ENCODE results near the gene STX8.

STX8 gene

DNA sequence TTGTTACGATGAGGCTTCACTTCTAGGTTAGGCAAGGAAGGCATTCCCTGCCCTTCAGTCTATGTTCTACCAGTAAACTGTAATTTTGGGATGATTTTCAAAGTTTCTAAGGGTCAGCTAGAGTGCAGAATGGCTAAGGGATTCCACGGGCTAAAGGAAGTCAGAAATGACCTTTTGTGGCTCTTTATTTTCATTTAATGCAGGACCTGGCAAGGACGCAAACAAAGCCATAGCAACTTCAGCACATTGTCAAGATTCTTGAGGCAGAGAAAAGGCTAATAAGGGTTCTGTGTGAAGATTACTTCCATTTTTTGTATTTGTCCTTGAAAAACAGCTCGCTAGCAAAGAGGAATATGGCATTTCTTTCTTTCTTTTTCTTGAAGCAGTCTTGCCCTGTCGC, 76.6 kb downstream of the STX8 start:
- Histone ChIP-seq H2BK5ac (ENCODE audit: low read depth, low read length, poor library complexity, severe bottlenecking) (no peak overlapping the region), H3K79me1 (replicated peaks; ENCODE audit: low read length, poor library complexity, severe bottlenecking) (no peaks in the 10 kb centered on the region), H3K36me3 (ENCODE audit: control insufficient read depth in 1 of 2, insufficient read depth in 2 of 2, low read depth in 1 of 2, low read length in 2 of 2) (peaks cover 0 to 10% of the 10 kb centered on the region in 2 experiments), H4K8ac (ENCODE audit: low read length) (no peak overlapping the region), H3K4me1 (ENCODE audit: control insufficient read depth, insufficient read depth, low read depth, low read length) (no peaks in the 10 kb centered on the region), H3K4ac (ENCODE audit: low read depth in 1 of 2, low read length in 2 of 2) (no peak overlapping the region), H3K14ac (ENCODE audit: low read length in 2 of 2) (no peak overlapping the region), H3K9me3 (ENCODE audit: control insufficient read depth, low read length) (no peaks in the 10 kb centered on the region), H2AFZ (ENCODE audit: low read depth, low read length) (no peak overlapping the region), H4K91ac (ENCODE audit: low read length) (no peak overlapping the region), H3K27ac (ENCODE audit: low read length, poor library complexity, severe bottlenecking) (no peak overlapping the region), H3K27me3 (ENCODE audit: control insufficient read depth in 1 of 2, insufficient read depth in 1 of 2, low read length in 2 of 2) (no peaks in the 10 kb centered on the region), H3K4me2 (ENCODE audit: low read length, poor library complexity, severe bottlenecking) (no peak overlapping the region), H2BK120ac (ENCODE audit: low read depth, low read length) (no peak overlapping the region), H3K23ac (ENCODE audit: low read length in 2 of 2) (no peak overlapping the region), H2AK5ac (ENCODE audit: low read length, severe bottlenecking) (no peak overlapping the region), H3K4me3 (ENCODE audit: insufficient read depth in 1 of 2, low read depth in 1 of 2, low read length in 2 of 2) (no peak overlapping the region), H3K9ac (ENCODE audit: low read length) (no peak overlapping the region), H2BK12ac (ENCODE audit: low read length in 2 of 2) (no peak overlapping the region), H2BK15ac (ENCODE audit: low read depth, poor library complexity, severe bottlenecking) (no peak overlapping the region), H3K18ac (ENCODE audit: low read depth in 1 of 2, low read length in 2 of 2) (no peak overlapping the region)
- 93% methylated on average over 5 of the region's 5 CpGs for WGBS
- no peak for DNase-seq

DNA sequence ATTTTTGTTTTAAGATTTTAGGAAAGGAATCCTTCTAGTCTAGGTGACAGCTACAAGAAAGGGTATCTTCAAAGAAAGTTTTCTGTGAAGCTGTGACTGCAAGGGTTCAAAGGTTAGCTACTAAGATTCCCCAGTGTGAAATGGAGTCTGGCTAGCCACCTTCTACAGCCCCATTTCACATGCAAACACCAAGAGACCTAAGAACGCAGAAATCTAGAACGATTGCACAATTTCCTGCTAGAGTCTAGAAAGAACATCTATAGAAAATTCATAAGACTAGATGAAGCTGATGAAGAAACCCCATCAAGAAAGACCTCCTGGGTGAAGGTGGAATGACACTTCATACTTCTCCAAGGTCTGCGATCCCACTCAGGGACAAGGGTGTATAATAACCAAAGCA, 77.1 kb downstream of the STX8 start:
- H3K4ac ChIP-seq (ENCODE audit: low read depth in 1 of 2, low read length in 2 of 2), result no peak overlapping the region
- H3K79me1 ChIP-seq (replicated peaks; ENCODE audit: low read length, poor library complexity, severe bottlenecking), result no peaks in the 10 kb centered on the region
- H3K4me3 ChIP-seq (ENCODE audit: insufficient read depth in 1 of 2, low read depth in 1 of 2, low read length in 2 of 2), result no peak overlapping the region
- no peak overlapping the region for H2AFZ ChIP-seq (ENCODE audit: low read depth, low read length)
- H3K14ac ChIP-seq (ENCODE audit: low read length in 2 of 2), result no peak overlapping the region
- no peak overlapping the region for H3K18ac ChIP-seq (ENCODE audit: low read depth in 1 of 2, low read length in 2 of 2)
- WGBS, result 100% methylated on average over 3 of the region's 3 CpGs
- H3K27me3 ChIP-seq (ENCODE audit: control insufficient read depth in 1 of 2, insufficient read depth in 1 of 2, low read length in 2 of 2), result no peaks in the 10 kb centered on the region
- no peaks in the 10 kb centered on the region for H3K4me1 ChIP-seq (ENCODE audit: control insufficient read depth, insufficient read depth, low read depth, low read length)
- peaks cover 0 to 10% of the 10 kb centered on the region in 2 experiments for H3K36me3 ChIP-seq (ENCODE audit: control insufficient read depth in 1 of 2, insufficient read depth in 2 of 2, low read depth in 1 of 2, low read length in 2 of 2)
- no peaks in the 10 kb centered on the region for H3K9me3 ChIP-seq (ENCODE audit: control insufficient read depth, low read length)
- no peak overlapping the region for H2BK12ac ChIP-seq (ENCODE audit: low read length in 2 of 2)
- no peak overlapping the region for H3K27ac ChIP-seq (ENCODE audit: low read length, poor library complexity, severe bottlenecking)
- H2AK5ac ChIP-seq (ENCODE audit: low read length, severe bottlenecking), result no peak overlapping the region
- DNase-seq, result no peak
- H3K9ac ChIP-seq (ENCODE audit: low read length), result no peak overlapping the region
- no peak overlapping the region for H4K91ac ChIP-seq (ENCODE audit: low read length)
- H2BK120ac ChIP-seq (ENCODE audit: low read depth, low read length), result no peak overlapping the region
- H3K23ac ChIP-seq (ENCODE audit: low read length in 2 of 2), result no peak overlapping the region
- H2BK5ac ChIP-seq (ENCODE audit: low read depth, low read length, poor library complexity, severe bottlenecking), result no peak overlapping the region
- H2BK15ac ChIP-seq (ENCODE audit: low read depth, poor library complexity, severe bottlenecking), result no peak overlapping the region
- H4K8ac ChIP-seq (ENCODE audit: low read length), result no peak overlapping the region
- H3K4me2 ChIP-seq (ENCODE audit: low read length, poor library complexity, severe bottlenecking), result no peak overlapping the region

DNA sequence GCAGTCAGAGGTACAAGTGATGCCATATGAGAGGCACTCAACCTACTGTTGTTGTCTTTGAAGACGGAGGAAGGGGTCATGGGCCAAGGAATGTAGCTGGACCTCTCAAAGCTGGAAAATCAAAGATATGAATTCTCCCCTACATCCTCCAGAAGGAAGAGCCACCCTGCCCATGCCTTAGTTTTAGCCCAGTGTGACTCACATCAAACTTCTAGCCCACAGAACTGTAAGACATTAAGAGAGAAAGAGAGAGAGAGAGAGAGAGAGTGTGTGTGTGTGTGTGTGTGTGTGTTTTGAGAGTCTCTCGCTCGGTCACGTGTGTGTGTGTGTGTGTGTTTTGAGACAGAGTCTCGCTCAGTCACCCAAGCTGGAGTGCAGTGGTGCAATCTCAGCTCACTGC, 87.1 kb downstream of the STX8 start:
- H3K4me3 ChIP-seq (ENCODE audit: insufficient read depth in 1 of 2, low read depth in 1 of 2, low read length in 2 of 2), result no peak overlapping the region
- no peak overlapping the region for H3K23ac ChIP-seq (ENCODE audit: low read length in 2 of 2)
- no peak overlapping the region for H2BK12ac ChIP-seq (ENCODE audit: low read length in 2 of 2)
- H3K9ac ChIP-seq (ENCODE audit: low read length), result no peak overlapping the region
- no peak overlapping the region for H3K18ac ChIP-seq (ENCODE audit: low read depth in 1 of 2, low read length in 2 of 2)
- DNase-seq, result no peak
- no peak overlapping the region for H2AFZ ChIP-seq (ENCODE audit: low read depth, low read length)
- no peak overlapping the region for H2BK5ac ChIP-seq (ENCODE audit: low read depth, low read length, poor library complexity, severe bottlenecking)
- no peak overlapping the region for H2BK120ac ChIP-seq (ENCODE audit: low read depth, low read length)
- no peak overlapping the region for H3K4me2 ChIP-seq (ENCODE audit: low read length, poor library complexity, severe bottlenecking)
- no peak overlapping the region for H3K14ac ChIP-seq (ENCODE audit: low read length in 2 of 2)
- no peaks in the 10 kb centered on the region for H3K79me1 ChIP-seq (replicated peaks; ENCODE audit: low read length, poor library complexity, severe bottlenecking)
- 100% methylated on average over 1 of the region's 5 CpGs for WGBS
- no peak overlapping the region for H4K8ac ChIP-seq (ENCODE audit: low read length)
- H3K27me3 ChIP-seq (ENCODE audit: control insufficient read depth in 1 of 2, insufficient read depth in 1 of 2, low read length in 2 of 2), result no peaks in the 10 kb centered on the region
- H2BK15ac ChIP-seq (ENCODE audit: low read depth, poor library complexity, severe bottlenecking), result no peak overlapping the region
- H3K4ac ChIP-seq (ENCODE audit: low read depth in 1 of 2, low read length in 2 of 2), result no peak overlapping the region
- peaks cover 2% of the 10 kb centered on the region for H3K9me3 ChIP-seq (ENCODE audit: control insufficient read depth, low read length)
- H4K91ac ChIP-seq (ENCODE audit: low read length), result no peak overlapping the region
- no peak overlapping the region for H2AK5ac ChIP-seq (ENCODE audit: low read length, severe bottlenecking)
- H3K36me3 ChIP-seq (ENCODE audit: control insufficient read depth in 1 of 2, insufficient read depth in 2 of 2, low read depth in 1 of 2, low read length in 2 of 2), result peaks cover 5 to 12% of the 10 kb centered on the region in 2 experiments
- H3K4me1 ChIP-seq (ENCODE audit: control insufficient read depth, insufficient read depth, low read depth, low read length), result peaks cover 10% of the 10 kb centered on the region
- no peak overlapping the region for H3K27ac ChIP-seq (ENCODE audit: low read length, poor library complexity, severe bottlenecking)

DNA sequence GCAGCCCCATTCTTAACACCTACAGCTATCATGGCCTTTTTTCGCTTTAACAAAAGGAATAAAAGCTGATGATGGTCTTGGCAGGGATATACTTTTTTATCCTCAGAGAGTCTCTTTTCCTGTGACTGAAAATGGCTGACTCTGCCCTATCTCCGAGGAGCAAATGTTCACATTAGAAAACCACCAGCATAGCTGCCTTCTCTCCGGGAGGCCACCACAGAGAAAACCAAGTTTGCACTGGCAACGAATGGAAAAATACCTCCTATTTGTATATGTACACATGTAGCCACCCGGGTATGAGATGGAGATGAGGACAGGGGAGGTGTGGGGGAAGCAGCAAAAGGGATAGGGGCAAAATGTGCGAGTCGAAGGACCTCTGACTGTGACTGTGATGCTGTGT, 88.2 kb downstream of the STX8 start:
- Histone ChIP-seq H3K4me2 (ENCODE audit: low read length, poor library complexity, severe bottlenecking) (peak overlapping the region; percentile 8), H3K4me1 (ENCODE audit: control insufficient read depth, insufficient read depth, low read depth, low read length) (peaks cover 10% of the 10 kb centered on the region), H3K18ac (ENCODE audit: low read depth in 1 of 2, low read length in 2 of 2) (no peak overlapping the region), H3K9ac (ENCODE audit: low read length) (no peak overlapping the region), H3K36me3 (ENCODE audit: control insufficient read depth in 1 of 2, insufficient read depth in 2 of 2, low read depth in 1 of 2, low read length in 2 of 2) (peaks cover 7 to 12% of the 10 kb centered on the region in 2 experiments), H2BK12ac (ENCODE audit: low read length in 2 of 2) (no peak overlapping the region), H4K8ac (ENCODE audit: low read length) (no peak overlapping the region), H3K27me3 (ENCODE audit: control insufficient read depth in 1 of 2, insufficient read depth in 1 of 2, low read length in 2 of 2) (no peaks in the 10 kb centered on the region), H3K9me3 (ENCODE audit: control insufficient read depth, low read length) (peaks cover 2% of the 10 kb centered on the region), H3K27ac (ENCODE audit: low read length, poor library complexity, severe bottlenecking) (peak overlapping the region; percentile 81), H2AFZ (ENCODE audit: low read depth, low read length) (no peak overlapping the region), H2AK5ac (ENCODE audit: low read length, severe bottlenecking) (peak overlapping the region; percentile 35), H3K14ac (ENCODE audit: low read length in 2 of 2) (no peak overlapping the region), H3K4ac (ENCODE audit: low read depth in 1 of 2, low read length in 2 of 2) (no peak overlapping the region), H4K91ac (ENCODE audit: low read length) (no peak overlapping the region), H3K4me3 (ENCODE audit: insufficient read depth in 1 of 2, low read depth in 1 of 2, low read length in 2 of 2) (no peak overlapping the region), H3K79me1 (replicated peaks; ENCODE audit: low read length, poor library complexity, severe bottlenecking) (no peaks in the 10 kb centered on the region), H2BK5ac (ENCODE audit: low read depth, low read length, poor library complexity, severe bottlenecking) (no peak overlapping the region), H2BK120ac (ENCODE audit: low read depth, low read length) (no peak overlapping the region), H3K23ac (ENCODE audit: low read length in 2 of 2) (no peak overlapping the region), H2BK15ac (ENCODE audit: low read depth, poor library complexity, severe bottlenecking) (no peak overlapping the region)
- no peak for DNase-seq
- 100% methylated on average over 6 of the region's 7 CpGs for WGBS

Data from mesenchymal stem cell (in vitro differentiated cells and primary cell).